ENCODE results near the gene AP1AR. TPM values are rescaled to one million over a fixed set of nuclear protein-coding genes. Genes with fewer than 3 reads are reported as not detected.

The AP1AR gene
- total RNA-seq, 1 donor from 2014 or later = 23.6 TPM

GRCh38 chr4:112312610-112313239, 81.1 kb downstream of the AP1AR start:
- no peak for DNase-seq (ENCODE audit: low read depth)

GRCh38 chr4:112315446-112315845, 83.9 kb downstream of the AP1AR start:
- DNase-seq (ENCODE audit: low read depth) = no peak

GRCh38 chr4:112316360-112316759, 84.8 kb downstream of the AP1AR start:
- DNase-seq (ENCODE audit: low read depth) = no peak

- no peak for DNase-seq (ENCODE audit: low read depth)
Measured at GRCh38 chr4:112318239-112319142, 86.9 kb downstream of the AP1AR start.

Other genes with a start within 250 kb of the AP1AR start
- 0.85 and 1.4 TPM in 2 replicates for gene FAM241A, start 86.3 kb upstream of the AP1AR start, total RNA-seq
- gene TIFA, start 54.1 kb downstream of the AP1AR start, total RNA-seq = 7.2 and 7.5 TPM in 2 replicates
- gene ALPK1, start 65.6 kb downstream of the AP1AR start, total RNA-seq = 11.6 and 21.1 TPM in 2 replicates

Measured in renal cortical epithelial cell (primary cell).